ENCODE data around the gene GRHL1. TPM values are rescaled to one million over a fixed set of nuclear protein-coding genes. Genes with fewer than 3 reads are reported as not detected.
A peak's percentile ranks its signal among the peaks of the same experiment; 100 is the strongest.
"Not testable (repeated sequence)": the region's sequence is repeated elsewhere in the genome, so short reads cannot be mapped to it uniquely, and the experiment has no call there.

The GRHL1 gene
- total RNA-seq, 6 experiments from 2014 or later = 3.5 to 11.2 (median 6.2) TPM

GRCh38 chr2:10011606-10012325 lies 60.3 kb downstream of the GRHL1 start:
- H3K36me3 ChIP-seq; H3K4me3 ChIP-seq; intact Hi-C loops (cut with DNase I); H3K27ac ChIP-seq; ATAC-seq; H3K9me3 ChIP-seq; H3K27me3 ChIP-seq: not testable (repeated sequence)
- WGBS (ENCODE audit: insufficient coverage, low coverage, low lambda C conversion rate, missing lambda C conversion rate) = 93% methylated on average over 45 of the region's 61 CpGs
- DNase-seq = peak in 2 of 3 donors; percentile 57 to 60
- peaks cover 0 to 29% (median 13%) of the 10 kb centered on the region in 4 donors for H3K4me1 ChIP-seq

- intact Hi-C loops (cut with DNase I); ATAC-seq: not testable (repeated sequence)
- 95% methylated on average over 35 of the region's 37 CpGs for WGBS (ENCODE audit: insufficient coverage, low coverage, low lambda C conversion rate, missing lambda C conversion rate)
Observed at GRCh38 chr2:10012366-10012962, 61.0 kb downstream of the GRHL1 start.

GRCh38 chr2:10012963-10013461 lies 61.5 kb downstream of the GRHL1 start:
- H3K36me3 ChIP-seq = no peaks in the 10 kb centered on the region
- H3K27ac ChIP-seq = no peak overlapping the region
- H3K4me3 ChIP-seq = no peak overlapping the region
- ATAC-seq (no peak), DNase-seq (peak in 2 of 3 donors; percentile 41 to 57)
- no peaks in the 10 kb centered on the region for H3K27me3 ChIP-seq
- 90% methylated on average over 29 of the region's 29 CpGs for WGBS (ENCODE audit: insufficient coverage, low coverage, low lambda C conversion rate, missing lambda C conversion rate)
- TF ChIP-seq POLR2A (IDR thresholded peaks at IDR 0.05) = no peak
- no peak for TF ChIP-seq CTCF (IDR thresholded peaks at IDR 0.05)
- no peaks in the 10 kb centered on the region for H3K9me3 ChIP-seq
- H3K4me1 ChIP-seq = peaks cover 0 to 35% (median 15%) of the 10 kb centered on the region in 4 donors
- intact Hi-C loops (cut with DNase I) = no loop called here

More at GRCh38 chr2:10012366-10012962, 61.0 kb downstream of the GRHL1 start:
- DNase-seq = peak in 2 of 3 donors; percentile 25 to 37
- H3K4me1 ChIP-seq = peaks cover 0 to 30% (median 14%) of the 10 kb centered on the region in 4 donors
- not testable (repeated sequence) for H3K9me3 ChIP-seq, H3K27me3 ChIP-seq, H3K4me3 ChIP-seq, H3K36me3 ChIP-seq, H3K27ac ChIP-seq

GRCh38 chr2:10013651-10014417 lies 62.3 kb downstream of the GRHL1 start:
- H3K27ac ChIP-seq; ATAC-seq; H3K9me3 ChIP-seq; H3K4me3 ChIP-seq; H3K27me3 ChIP-seq; H3K36me3 ChIP-seq; intact Hi-C loops (cut with DNase I): not testable (repeated sequence)
- peaks cover 0 to 43% (median 17%) of the 10 kb centered on the region in 4 donors for H3K4me1 ChIP-seq
- 95% methylated on average over 43 of the region's 43 CpGs for WGBS (ENCODE audit: insufficient coverage, low coverage, low lambda C conversion rate, missing lambda C conversion rate)
- peak in 2 of 3 donors; percentile 3 to 44 for DNase-seq

- peak in 1 of 3 donors; percentile 52 for DNase-seq
- 95% methylated on average over 33 of the region's 42 CpGs for WGBS (ENCODE audit: insufficient coverage, low coverage, low lambda C conversion rate, missing lambda C conversion rate)
- Histone ChIP-seq H3K27ac (no peak overlapping the region), H3K4me3 (no peak overlapping the region), H3K36me3 (no peaks in the 10 kb centered on the region), H3K9me3 (no peaks in the 10 kb centered on the region), H3K27me3 (no peaks in the 10 kb centered on the region), H3K4me1 (peaks cover 0 to 41% (median 16%) of the 10 kb centered on the region in 4 donors)
- ATAC-seq = no peak
- intact Hi-C loops (cut with DNase I) = no loop called here
- TF ChIP-seq CTCF (IDR thresholded peaks at IDR 0.05) (no peak), POLR2A (IDR thresholded peaks at IDR 0.05) (no peak)
Observed at GRCh38 chr2:10014418-10015190, 63.1 kb downstream of the GRHL1 start.

GRCh38 chr2:10015376-10015989 lies 64.0 kb downstream of the GRHL1 start:
- H3K27ac ChIP-seq; ATAC-seq; H3K36me3 ChIP-seq; H3K27me3 ChIP-seq; H3K9me3 ChIP-seq; H3K4me3 ChIP-seq; intact Hi-C loops (cut with DNase I): not testable (repeated sequence)
- H3K4me1 ChIP-seq = peaks cover 0 to 38% (median 18%) of the 10 kb centered on the region in 4 donors
- WGBS (ENCODE audit: insufficient coverage, low coverage, low lambda C conversion rate, missing lambda C conversion rate) = 96% methylated on average over 40 of the region's 44 CpGs
- DNase-seq = peak in 1 of 3 donors; percentile 31
